GM23338 (cell line): ENCODE data around the gene HTATSF1.

ENCODE experiments used
- CREB1 ChIP-seq: fragments of 250-450 bp; sonication (Bioruptor Pico); IDR thresholded peaks from 2 replicates; pipeline ENCODE4 v1.5.0; 2020; ENCODE audit warnings: low read depth, mild to moderate bottlenecking, moderate library complexity
- EZH2 ChIP-seq: fragments of 200-600 bp; sonication (generic); IDR thresholded peaks from one replicate; pipeline ENCODE4 v1.8.0; 2017; ENCODE audit warnings: antibody characterized with exemption, mild to moderate bottlenecking, low read depth; ENCODE audit not compliant: unreplicated experiment
- EZH2phosphoT487 ChIP-seq: fragments of 200-600 bp; sonication (generic); IDR thresholded peaks from one replicate; pipeline ENCODE4 v1.8.1; 2018; ENCODE audit warnings: antibody characterized with exemption; ENCODE audit not compliant: unreplicated experiment
- POLR2AphosphoS5 ChIP-seq: IDR thresholded peaks from 2 replicates; pipeline ENCODE4 v1.6.1; 2016; ENCODE audit warnings: antibody characterized with exemption, low read depth
- REST ChIP-seq: IDR thresholded peaks from one replicate; pipeline ENCODE4 v1.6.1; 2018; ENCODE audit warnings: antibody characterized with exemption; ENCODE audit not compliant: unreplicated experiment
- ZNF331 ChIP-seq: fragments of 250-450 bp; sonication (Bioruptor Pico); IDR thresholded peaks from 2 replicates; pipeline ENCODE4 v1.5.0; 2020; ENCODE audit warnings: low read depth, mild to moderate bottlenecking, moderate library complexity
- TF ChIP-seq, protein P1 (sequence below), 2 experiments: fragments of 200-600 bp in 1 of 2; sonication (generic) in 1 of 2; conservative IDR thresholded peaks; 2 replicates each; pipeline versions ENCODE4 v1.5.1 to v1.6.1; 2016 to 2017; ENCODE audit warnings: antibody characterized with exemption in 2 of 2, low read depth in 2 of 2, mild to moderate bottlenecking in 2 of 2, moderate library complexity in 1 of 2

GRCh38 chrX:136546371-136546781, 49.0 kb downstream of the HTATSF1 start:
- TF ChIP-seq, protein P1, sequence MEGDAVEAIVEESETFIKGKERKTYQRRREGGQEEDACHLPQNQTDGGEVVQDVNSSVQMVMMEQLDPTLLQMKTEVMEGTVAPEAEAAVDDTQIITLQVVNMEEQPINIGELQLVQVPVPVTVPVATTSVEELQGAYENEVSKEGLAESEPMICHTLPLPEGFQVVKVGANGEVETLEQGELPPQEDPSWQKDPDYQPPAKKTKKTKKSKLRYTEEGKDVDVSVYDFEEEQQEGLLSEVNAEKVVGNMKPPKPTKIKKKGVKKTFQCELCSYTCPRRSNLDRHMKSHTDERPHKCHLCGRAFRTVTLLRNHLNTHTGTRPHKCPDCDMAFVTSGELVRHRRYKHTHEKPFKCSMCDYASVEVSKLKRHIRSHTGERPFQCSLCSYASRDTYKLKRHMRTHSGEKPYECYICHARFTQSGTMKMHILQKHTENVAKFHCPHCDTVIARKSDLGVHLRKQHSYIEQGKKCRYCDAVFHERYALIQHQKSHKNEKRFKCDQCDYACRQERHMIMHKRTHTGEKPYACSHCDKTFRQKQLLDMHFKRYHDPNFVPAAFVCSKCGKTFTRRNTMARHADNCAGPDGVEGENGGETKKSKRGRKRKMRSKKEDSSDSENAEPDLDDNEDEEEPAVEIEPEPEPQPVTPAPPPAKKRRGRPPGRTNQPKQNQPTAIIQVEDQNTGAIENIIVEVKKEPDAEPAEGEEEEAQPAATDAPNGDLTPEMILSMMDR (conservative IDR thresholded peaks at IDR 0.05; ENCODE audit: low read depth in 2 of 2): no peak
- TF ChIP-seq EZH2 (no peak), REST (no peak), POLR2AphosphoS5 (no peak), ZNF331 (CRISPR knock-in tag) (no peak), EZH2phosphoT487 (no peak), CREB1 (CRISPR knock-in tag) (no peak)
